HCT116 (cell line): ENCODE results near the gene USPL1. TPM values are rescaled to one million over a fixed set of nuclear protein-coding genes. Genes with fewer than 3 reads are reported as not detected.
"Not testable (repeated sequence)": the region's sequence is repeated elsewhere in the genome, so short reads cannot be mapped to it uniquely, and the experiment has no call there.

Source experiments
- ATAC-seq: fragments of 200-7000 bp; cut with Tn5 transposase; 2 replicates; pipeline ENCODE4 v1.9.1; 2020; ENCODE audit warnings: mild to moderate bottlenecking, moderate library complexity
- BruUV-seq: library from RNA; stranded (reverse); fragments of 400-500 nt; replicated peaks from 2 replicates; lab custom pipeline; 2021; lab: Mats Ljungman, UMichigan
- CTCF ChIA-PET: fragments of 300-600 bp; sonication (Branson Sonifier 250); formaldehyde crosslinking; loops from one replicate; lab custom pipeline; 2021; ENCODE audit warnings: antibody characterized with exemption; lab: Charles Lee
- POLR2A ChIA-PET: fragments of 300-600, 350-600 bp; sonication (Branson Sonifier 250); formaldehyde crosslinking; loops from one replicate; lab custom pipeline; 2021; ENCODE audit warnings: antibody characterized with exemption; lab: Charles Lee
- RAD21 ChIA-PET, 2 experiments: fragments of 300-600 bp; sonication (Branson Sonifier 250); formaldehyde crosslinking; loops; one replicate each; lab custom pipeline; 2023; ENCODE audit warnings: low total read pairs in 2 of 2; ENCODE audit not compliant: uncharacterized antibody in 2 of 2, unreplicated experiment in 2 of 2, low non-redundant PET in 1 of 2; lab: Charles Lee
- DNase-seq: peaks from one replicate; pipeline ENCODE4 v3.0.0-alpha.2; 2010; ENCODE audit warnings: low read depth, low spot score
- H2AFZ ChIP-seq: fragments of 200-600 bp; shearing (Covaris generic), sonication (generic); 2 replicates; pipeline ENCODE4 v1.6.1; 2017; ENCODE audit warnings: low read depth, mixed run types, mixed read lengths, antibody characterized with exemption, low read length; ENCODE audit not compliant: poor library complexity, severe bottlenecking
- H3K27ac ChIP-seq: 2 replicates; pipeline ENCODE4 v1.5.1; 2012; ENCODE audit warnings: low read depth, low read length
- H3K27me3 ChIP-seq: fragments of 200-600 bp; sonication (generic); 2 replicates; pipeline ENCODE4 v1.6.1; 2016; ENCODE audit warnings: mixed run types, low read length, mixed read lengths; ENCODE audit not compliant: insufficient read depth
- H3K36me3 ChIP-seq, 2 experiments: fragments of 200-500 bp in 1 of 2; fragments of 200-600 bp in 1 of 2; sonication (Bioruptor generic) in 1 of 2; sonication (generic) in 1 of 2; 2 replicates each; pipeline versions ENCODE4 v1.5.1 to v1.6.1; 2014 to 2016; ENCODE audit warnings: low read length in 2 of 2, inconsistent platforms in 1 of 2, mixed read lengths in 1 of 2, mixed run types in 1 of 2; ENCODE audit not compliant: insufficient read depth in 2 of 2, control insufficient read depth in 1 of 2
- H3K4me1 ChIP-seq, 2 experiments: fragments of 200-600 bp in 1 of 2; sonication (generic) in 1 of 2; 2 replicates each; pipeline versions ENCODE4 v1.5.1 to v1.6.1; 2012 to 2017; ENCODE audit warnings: low read length in 2 of 2, inconsistent platforms in 1 of 2, mild to moderate bottlenecking in 1 of 2, mixed read lengths in 1 of 2, mixed run types in 1 of 2, moderate library complexity in 1 of 2; ENCODE audit not compliant: insufficient read depth in 2 of 2, control insufficient read depth in 1 of 2
- H3K4me2 ChIP-seq: fragments of 200-600 bp; sonication (generic); 2 replicates; pipeline ENCODE4 v1.6.1; 2017; ENCODE audit warnings: mixed run types, low read length, mixed read lengths
- H3K4me3 ChIP-seq, 2 experiments: fragments of 200-600 bp in 1 of 2; sonication (generic) in 1 of 2; replicated peaks in 1 of 2; 2 replicates each; pipeline ENCODE4 v1.5.1; 2011 to 2016; ENCODE audit warnings: low read length in 2 of 2, control low read depth in 1 of 2, low read depth in 1 of 2, mild to moderate bottlenecking in 1 of 2, mixed read lengths in 1 of 2, mixed run types in 1 of 2
- H3K79me2 ChIP-seq: fragments of 200-600 bp; sonication (generic); 2 replicates; pipeline ENCODE4 v1.6.1; 2017; ENCODE audit warnings: mild to moderate bottlenecking, mixed run types, low read length, moderate library complexity, mixed read lengths; ENCODE audit not compliant: insufficient read depth
- H3K9ac ChIP-seq: fragments of 200-600 bp; sonication (generic); 2 replicates; pipeline ENCODE4 v1.6.1; 2016; ENCODE audit warnings: low read length, mixed read lengths
- H3K9me2 ChIP-seq: fragments of 200-600 bp; sonication (generic), shearing (Covaris generic); 2 replicates; pipeline ENCODE4 v1.6.1; 2017; ENCODE audit warnings: mixed run types, mild to moderate bottlenecking, moderate library complexity; ENCODE audit not compliant: insufficient read depth
- H3K9me3 ChIP-seq, 2 experiments: fragments of 200-500 bp in 1 of 2; fragments of 200-600 bp in 1 of 2; sonication (Bioruptor generic) in 1 of 2; sonication (generic) in 1 of 2; 2 replicates each; pipeline ENCODE4 v1.6.1; 2014 to 2017; ENCODE audit warnings: low read length in 2 of 2, mixed read lengths in 2 of 2, inconsistent platforms in 1 of 2, low read depth in 1 of 2, mild to moderate bottlenecking in 1 of 2, mixed run types in 1 of 2, moderate library complexity in 1 of 2; ENCODE audit not compliant: control insufficient read depth in 1 of 2, insufficient read depth in 1 of 2
- H4K20me1 ChIP-seq: fragments of 200-600 bp; sonication (generic), shearing (Covaris generic); 2 replicates; pipeline ENCODE4 v1.6.1; 2017; ENCODE audit warnings: mixed run types, mild to moderate bottlenecking, moderate library complexity; ENCODE audit not compliant: insufficient read depth
- CEBPB ChIP-seq: IDR thresholded peaks from 2 replicates; pipeline ENCODE4 v1.6.1; 2012; ENCODE audit warnings: low read depth
- EZH2 ChIP-seq: fragments of 200-600 bp; sonication (generic); IDR thresholded peaks from 2 replicates; pipeline ENCODE4 v1.6.1; 2017; ENCODE audit warnings: antibody characterized with exemption, mixed run types
- EZH2phosphoT487 ChIP-seq: fragments of 200-600 bp; IDR thresholded peaks from 2 replicates; pipeline ENCODE4 v1.6.1; 2018; ENCODE audit warnings: antibody characterized with exemption, borderline replicate concordance
- FOSL1 ChIP-seq: IDR thresholded peaks from 2 replicates; pipeline ENCODE4 v1.6.1; 2012; ENCODE audit warnings: low read depth
- JUND ChIP-seq: IDR thresholded peaks from 2 replicates; pipeline ENCODE4 v1.6.1; 2012
- RAD21 ChIP-seq: IDR thresholded peaks from 2 replicates; pipeline ENCODE4 v1.6.1; 2012; ENCODE audit warnings: low read depth, mild to moderate bottlenecking
- SIN3A ChIP-seq: IDR thresholded peaks from 2 replicates; pipeline ENCODE4 v1.6.1; 2012; ENCODE audit warnings: low read depth
- SP1 ChIP-seq: IDR thresholded peaks from 2 replicates; pipeline ENCODE4 v1.6.1; 2012; ENCODE audit warnings: low read depth
- SRF ChIP-seq: IDR thresholded peaks from 2 replicates; pipeline ENCODE4 v1.6.1; 2012; ENCODE audit warnings: low read depth
- TCF7L2 ChIP-seq: IDR thresholded peaks from 2 replicates; pipeline ENCODE4 v1.7.0; 2011; ENCODE audit warnings: borderline replicate concordance, inconsistent platforms; ENCODE audit not compliant: insufficient read depth, insufficient read length; ENCODE audit errors: extremely low read depth
- ZFX ChIP-seq: fragments of 450-650 bp; IDR thresholded peaks from 2 replicates; pipeline ENCODE4 v1.6.1; 2017
- ZNF274 ChIP-seq: fragments of 200-500 bp; sonication (Bioruptor generic); IDR thresholded peaks from 2 replicates; pipeline ENCODE4 v1.6.1; 2014; ENCODE audit warnings: mild to moderate bottlenecking, low read depth, low read length, inconsistent platforms
- intact Hi-C: fragments of 100-400 bp; cut with micrococcal nuclease; formaldehyde crosslinking; loops from 2 replicates; pipeline ENCODE4 v1.10.0; 2022
- total RNA-seq: library from RNA; stranded (reverse); gene quantifications from one replicate; pipeline ENCODE4 v1.2.1, GENCODE V29; 2021; ENCODE audit not compliant: unreplicated experiment
- TF ChIP-seq, protein P1 (sequence below): IDR thresholded peaks from 2 replicates; pipeline ENCODE4 v1.6.1; 2011; ENCODE audit warnings: mild to moderate bottlenecking, low read length, moderate library complexity; ENCODE audit not compliant: insufficient replicate concordance; ENCODE audit errors: extremely low read depth
- TF ChIP-seq, protein P2 (sequence below): IDR thresholded peaks from 2 replicates; pipeline ENCODE4 v1.6.1; 2012
- TF ChIP-seq, protein P3 (sequence below): IDR thresholded peaks from 2 replicates; pipeline ENCODE4 v1.6.1; 2012
- TF ChIP-seq, protein P4 (sequence below), 3 experiments: fragments of 200-600 bp in 1 of 3; sonication (generic) in 1 of 3; IDR thresholded peaks in 2 of 3; conservative IDR thresholded peaks in 1 of 3; 2 replicates each; pipeline ENCODE4 v1.5.1; 2012 to 2017; ENCODE audit warnings: low read depth in 2 of 3, low read length in 2 of 3, antibody characterized with exemption in 1 of 3, borderline replicate concordance in 1 of 3, control low read depth in 1 of 3, mild to moderate bottlenecking in 1 of 3, mixed read lengths in 1 of 3, mixed run types in 1 of 3, moderate library complexity in 1 of 3; ENCODE audit not compliant: insufficient read depth in 1 of 3

Gene USPL1
- total RNA-seq, 1 experiment from 2014 or later = 19.7 TPM

DNA sequence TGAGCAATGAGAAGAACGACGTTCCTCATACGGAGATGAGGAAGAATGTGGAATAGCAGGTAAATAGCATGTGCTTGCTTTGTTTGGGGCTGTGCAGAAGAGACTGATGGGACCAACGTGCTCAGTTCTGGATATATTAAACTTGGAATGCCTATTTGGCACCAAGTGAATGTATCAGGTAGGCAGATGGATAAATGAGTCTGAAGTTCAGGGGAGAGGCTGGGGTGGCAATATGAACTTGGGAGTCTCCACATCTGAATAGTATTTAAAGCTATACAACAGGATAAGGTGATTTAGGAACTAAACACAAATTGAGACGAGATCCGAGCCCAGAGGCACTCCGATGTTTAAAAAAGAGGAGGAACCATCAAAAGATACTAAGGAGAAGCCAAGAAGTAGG lies 12.7 kb upstream of the USPL1 start:
- Histone ChIP-seq H3K9me3 (no peaks in the 10 kb centered on the region), H3K79me2 (no peaks in the 10 kb centered on the region), H3K9ac (no peak overlapping the region), H3K27me3 (no peaks in the 10 kb centered on the region), H2AFZ (no peak overlapping the region), H3K27ac (no peak overlapping the region), H3K4me2 (no peak overlapping the region), H3K4me3 (no peak overlapping the region), H4K20me1 (no peaks in the 10 kb centered on the region), H3K9me2 (no peaks in the 10 kb centered on the region), H3K36me3 (no peaks in the 10 kb centered on the region), H3K4me1 (no peaks in the 10 kb centered on the region)
- POLR2A ChIA-PET = no interaction called here
- ATAC-seq = no peak
- BruUV-seq = no TSS peak
- RAD21 ChIA-PET = no interaction called here
- DNase-seq = no peak
- TF ChIP-seq ZNF274 = no peak
- TF ChIP-seq JUND = no peak
- TF ChIP-seq SRF = no peak
- TF ChIP-seq EZH2 = no peak
- TF ChIP-seq, protein P1, sequence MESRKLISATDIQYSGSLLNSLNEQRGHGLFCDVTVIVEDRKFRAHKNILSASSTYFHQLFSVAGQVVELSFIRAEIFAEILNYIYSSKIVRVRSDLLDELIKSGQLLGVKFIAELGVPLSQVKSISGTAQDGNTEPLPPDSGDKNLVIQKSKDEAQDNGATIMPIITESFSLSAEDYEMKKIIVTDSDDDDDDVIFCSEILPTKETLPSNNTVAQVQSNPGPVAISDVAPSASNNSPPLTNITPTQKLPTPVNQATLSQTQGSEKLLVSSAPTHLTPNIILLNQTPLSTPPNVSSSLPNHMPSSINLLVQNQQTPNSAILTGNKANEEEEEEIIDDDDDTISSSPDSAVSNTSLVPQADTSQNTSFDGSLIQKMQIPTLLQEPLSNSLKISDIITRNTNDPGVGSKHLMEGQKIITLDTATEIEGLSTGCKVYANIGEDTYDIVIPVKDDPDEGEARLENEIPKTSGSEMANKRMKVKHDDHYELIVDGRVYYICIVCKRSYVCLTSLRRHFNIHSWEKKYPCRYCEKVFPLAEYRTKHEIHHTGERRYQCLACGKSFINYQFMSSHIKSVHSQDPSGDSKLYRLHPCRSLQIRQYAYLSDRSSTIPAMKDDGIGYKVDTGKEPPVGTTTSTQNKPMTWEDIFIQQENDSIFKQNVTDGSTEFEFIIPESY = no peak
- TF ChIP-seq FOSL1 = no peak
- TF ChIP-seq EZH2phosphoT487 = no peak
- no peak for TF ChIP-seq TCF7L2
- TF ChIP-seq, protein P2, sequence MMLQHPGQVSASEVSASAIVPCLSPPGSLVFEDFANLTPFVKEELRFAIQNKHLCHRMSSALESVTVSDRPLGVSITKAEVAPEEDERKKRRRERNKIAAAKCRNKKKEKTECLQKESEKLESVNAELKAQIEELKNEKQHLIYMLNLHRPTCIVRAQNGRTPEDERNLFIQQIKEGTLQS = no peak
- no peak for TF ChIP-seq ZFX
- no peak for TF ChIP-seq SIN3A
- no peak for TF ChIP-seq SP1
- TF ChIP-seq RAD21 = no peak
- TF ChIP-seq, protein P3, sequence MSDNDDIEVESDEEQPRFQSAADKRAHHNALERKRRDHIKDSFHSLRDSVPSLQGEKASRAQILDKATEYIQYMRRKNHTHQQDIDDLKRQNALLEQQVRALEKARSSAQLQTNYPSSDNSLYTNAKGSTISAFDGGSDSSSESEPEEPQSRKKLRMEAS = no peak
- TF ChIP-seq CEBPB = no peak
- TF ChIP-seq, protein P4, sequence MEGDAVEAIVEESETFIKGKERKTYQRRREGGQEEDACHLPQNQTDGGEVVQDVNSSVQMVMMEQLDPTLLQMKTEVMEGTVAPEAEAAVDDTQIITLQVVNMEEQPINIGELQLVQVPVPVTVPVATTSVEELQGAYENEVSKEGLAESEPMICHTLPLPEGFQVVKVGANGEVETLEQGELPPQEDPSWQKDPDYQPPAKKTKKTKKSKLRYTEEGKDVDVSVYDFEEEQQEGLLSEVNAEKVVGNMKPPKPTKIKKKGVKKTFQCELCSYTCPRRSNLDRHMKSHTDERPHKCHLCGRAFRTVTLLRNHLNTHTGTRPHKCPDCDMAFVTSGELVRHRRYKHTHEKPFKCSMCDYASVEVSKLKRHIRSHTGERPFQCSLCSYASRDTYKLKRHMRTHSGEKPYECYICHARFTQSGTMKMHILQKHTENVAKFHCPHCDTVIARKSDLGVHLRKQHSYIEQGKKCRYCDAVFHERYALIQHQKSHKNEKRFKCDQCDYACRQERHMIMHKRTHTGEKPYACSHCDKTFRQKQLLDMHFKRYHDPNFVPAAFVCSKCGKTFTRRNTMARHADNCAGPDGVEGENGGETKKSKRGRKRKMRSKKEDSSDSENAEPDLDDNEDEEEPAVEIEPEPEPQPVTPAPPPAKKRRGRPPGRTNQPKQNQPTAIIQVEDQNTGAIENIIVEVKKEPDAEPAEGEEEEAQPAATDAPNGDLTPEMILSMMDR (IDR thresholded peaks at IDR 0.05 in 2 of 3, conservative IDR thresholded peaks at IDR 0.05 in 1 of 3; ENCODE audit: borderline replicate concordance in 1 of 3, insufficient read depth in 1 of 3, low read depth in 2 of 3, low read length in 2 of 3) = no peak
- intact Hi-C loops = no loop called here
- CTCF ChIA-PET = no interaction called here

DNA sequence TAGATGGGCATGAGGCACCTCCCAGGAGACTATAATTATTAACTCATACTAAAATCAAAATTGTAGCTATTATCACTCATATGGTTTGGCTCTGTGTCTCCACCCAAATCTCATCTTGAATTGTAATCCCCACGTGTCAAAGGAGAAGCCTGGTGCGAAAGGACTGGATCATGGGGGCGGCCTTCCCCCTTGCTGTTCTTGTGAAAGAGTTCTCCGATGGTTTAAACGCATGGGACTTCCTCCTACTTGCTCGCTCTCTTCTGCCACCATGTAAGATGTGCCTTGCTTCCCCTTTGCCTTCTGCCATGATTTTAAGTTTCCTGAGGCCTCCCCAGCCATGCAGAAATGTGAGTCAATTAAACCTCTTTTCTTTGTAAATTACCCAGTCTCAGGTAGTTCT lies 10.5 kb upstream of the USPL1 start:
- ChIA-PET RAD21 (interaction anchor here in 1 of 2 experiments (0.6 kb wide), 1 partner anchor 443 kb away, joined by 3 read pairs; no protein-coding TSS in a partner anchor), POLR2A (interaction anchor here (1.4 kb wide), 1 partner anchor 10 kb away, joined by 5 read pairs; the partner anchor contains the start of gene USPL1)
- H3K27me3 ChIP-seq, H2AFZ ChIP-seq, H3K4me3 ChIP-seq, CTCF ChIA-PET, H3K9me2 ChIP-seq, intact Hi-C loops, H3K4me1 ChIP-seq, ATAC-seq, H3K9ac ChIP-seq, BruUV-seq, H3K4me2 ChIP-seq, H3K27ac ChIP-seq, H3K36me3 ChIP-seq, H3K9me3 ChIP-seq, H4K20me1 ChIP-seq, DNase-seq, H3K79me2 ChIP-seq: not testable (repeated sequence)
